HEK293T (cell line): Measurements from ENCODE around the gene LDOC1.
"Not testable (repeated sequence)": the region's sequence is repeated elsewhere in the genome, so short reads cannot be mapped to it uniquely, and the experiment has no call there.

Experiments
- CTCF ChIA-PET: fragments of 350-600 bp; formaldehyde crosslinking; extraction: SDS; loops from one replicate; lab custom pipeline; 2021; ENCODE audit warnings: antibody characterized with exemption, inconsistent platforms; lab: Yijun Ruan, JAX
- POLR2A ChIA-PET: fragments of 350-600 bp; formaldehyde crosslinking; extraction: SDS; loops from one replicate; lab custom pipeline; 2020; ENCODE audit warnings: antibody characterized with exemption, inconsistent platforms; lab: Yijun Ruan, JAX
- DNase-seq: peaks from one replicate; pipeline ENCODE4 v3.0.0; 2012; ENCODE audit warnings: mixed read lengths; ENCODE audit errors: extremely low spot score
- ARNT ChIP-seq: fragments of 450-650 bp; IDR thresholded peaks from 2 replicates; pipeline ENCODE4 v1.6.1; 2017; ENCODE audit warnings: mild to moderate bottlenecking
- BHLHE40 ChIP-seq: fragments of 450-650 bp; IDR thresholded peaks from 2 replicates; pipeline ENCODE4 v1.6.1; 2016; ENCODE audit warnings: mild to moderate bottlenecking, moderate library complexity, borderline replicate concordance
- CTBP1 ChIP-seq: fragments of 450-650 bp; IDR thresholded peaks from 2 replicates; pipeline ENCODE4 v1.6.1; 2016; ENCODE audit warnings: borderline replicate concordance
- ELF4 ChIP-seq: fragments of 450-650 bp; IDR thresholded peaks from 2 replicates; pipeline ENCODE4 v1.6.1; 2017; ENCODE audit warnings: antibody characterized with exemption
- FOXA1 ChIP-seq: fragments of 450-650 bp; IDR thresholded peaks from 2 replicates; pipeline ENCODE4 v1.6.1; 2016; ENCODE audit warnings: mild to moderate bottlenecking
- FOXK2 ChIP-seq: fragments of 450-650 bp; IDR thresholded peaks from 2 replicates; pipeline ENCODE4 v1.6.1; 2016; ENCODE audit warnings: mild to moderate bottlenecking
- FOXM1 ChIP-seq: fragments of 450-650 bp; IDR thresholded peaks from 2 replicates; pipeline ENCODE4 v1.6.1; 2017; ENCODE audit warnings: mild to moderate bottlenecking, borderline replicate concordance
- HDGF ChIP-seq: fragments of 450-650 bp; IDR thresholded peaks from 2 replicates; pipeline ENCODE4 v1.6.1; 2017; ENCODE audit warnings: antibody characterized with exemption, borderline replicate concordance
- L3MBTL2 ChIP-seq: fragments of 450-650 bp; conservative IDR thresholded peaks from 2 replicates; pipeline ENCODE4 v1.6.1; 2016; ENCODE audit warnings: mild to moderate bottlenecking
- LEF1 ChIP-seq: fragments of 450-650 bp; IDR thresholded peaks from 2 replicates; pipeline ENCODE4 v1.6.1; 2017; ENCODE audit warnings: mild to moderate bottlenecking, borderline replicate concordance
- NFRKB ChIP-seq: fragments of 450-650 bp; IDR thresholded peaks from 2 replicates; pipeline ENCODE4 v1.6.1; 2016; ENCODE audit warnings: mild to moderate bottlenecking, moderate library complexity
- PKNOX1 ChIP-seq: fragments of 450-650 bp; IDR thresholded peaks from 2 replicates; pipeline ENCODE4 v1.6.1; 2016
- SP1 ChIP-seq: fragments of 450-650 bp; IDR thresholded peaks from 2 replicates; pipeline ENCODE4 v1.6.1; 2017
- SUZ12 ChIP-seq: fragments of 450-650 bp; IDR thresholded peaks from 2 replicates; pipeline ENCODE4 v1.6.1; 2016; ENCODE audit warnings: mild to moderate bottlenecking
- TARDBP ChIP-seq: fragments of 450-650 bp; IDR thresholded peaks from 2 replicates; pipeline ENCODE4 v1.6.1; 2016
- ZNF384 ChIP-seq: fragments of 450-650 bp; IDR thresholded peaks from 2 replicates; pipeline ENCODE4 v1.6.1; 2016

The LDOC1 gene

GRCh38 chrX:141185366-141185765 lies 8.4 kb upstream of the LDOC1 start:
- POLR2A ChIA-PET: no interaction called here
- TF ChIP-seq FOXK2 (no peak), FOXA1 (no peak), HDGF (no peak), LEF1 (no peak), ELF4 (no peak)
- no peak for DNase-seq
- CTCF ChIA-PET: no interaction called here

DNA sequence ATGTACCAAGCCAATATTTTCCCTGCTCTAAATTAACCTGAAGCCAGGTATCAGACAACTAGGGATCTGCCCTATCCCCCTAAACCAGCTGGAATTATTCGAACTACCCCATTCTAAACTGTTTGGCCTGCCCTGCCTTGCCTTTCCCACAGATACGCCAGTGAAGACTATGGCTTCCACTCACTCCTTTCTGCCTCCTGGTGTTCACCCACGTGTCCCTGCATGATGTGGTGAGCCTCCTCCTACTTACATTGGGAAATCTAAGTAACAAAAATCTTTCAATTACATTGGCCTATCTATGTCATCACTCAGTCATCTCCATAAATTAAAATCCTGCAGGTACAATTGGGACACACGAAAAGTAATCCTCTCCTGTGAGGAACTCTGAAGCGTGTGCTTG lies 6.1 kb upstream of the LDOC1 start:
- POLR2A ChIA-PET: no interaction called here

GRCh38 chrX:141180851-141181250 lies 3.9 kb upstream of the LDOC1 start:
- TF ChIP-seq ELF4: no peak
- no peak for TF ChIP-seq LEF1
- TF ChIP-seq BHLHE40: no peak
- no peak for TF ChIP-seq CTBP1
- no peak for TF ChIP-seq SP1
- no peak for TF ChIP-seq TARDBP
- no peak for TF ChIP-seq HDGF
- POLR2A ChIA-PET: no interaction called here
- CTCF ChIA-PET: no interaction called here
- DNase-seq: no peak

More for the DNA sequence above, 6.1 kb upstream of the LDOC1 start:
- CTCF ChIA-PET: no interaction called here
- TF ChIP-seq PKNOX1: no peak
- no peak for TF ChIP-seq BHLHE40
- no peak for TF ChIP-seq FOXA1
- TF ChIP-seq FOXK2: no peak
- no peak for TF ChIP-seq CTBP1
- TF ChIP-seq L3MBTL2: no peak
- TF ChIP-seq ZNF384: no peak
- TF ChIP-seq ARNT: no peak
- DNase-seq: no peak

DNA sequence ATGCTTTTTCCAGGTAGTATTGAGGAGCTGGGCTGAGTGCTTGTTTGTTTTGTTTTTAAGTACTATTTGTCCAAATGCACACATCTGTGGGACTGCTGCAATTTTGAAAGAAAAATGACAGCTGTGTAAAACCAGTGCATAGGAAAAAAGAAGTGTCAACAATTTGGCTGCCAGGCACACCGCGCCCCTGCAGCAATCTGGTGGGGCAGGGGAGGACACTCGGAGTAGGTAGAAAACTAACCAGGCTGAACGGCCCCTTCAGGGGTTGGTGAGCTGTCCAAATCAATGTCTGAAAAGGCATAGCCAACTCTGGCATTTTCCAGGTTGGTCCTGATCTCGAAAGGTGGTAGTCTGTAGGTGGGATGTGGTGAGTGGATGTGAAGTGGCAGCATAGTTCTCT lies 1.1 kb downstream of the LDOC1 start:
- ChIA-PET CTCF (no interaction called here), POLR2A (no interaction called here)
- DNase-seq: no peak
- TF ChIP-seq SP1 (no peak), PKNOX1 (no peak), ZNF384 (no peak), LEF1 (no peak), SUZ12 (no peak), NFRKB (no peak), L3MBTL2 (no peak)

DNA sequence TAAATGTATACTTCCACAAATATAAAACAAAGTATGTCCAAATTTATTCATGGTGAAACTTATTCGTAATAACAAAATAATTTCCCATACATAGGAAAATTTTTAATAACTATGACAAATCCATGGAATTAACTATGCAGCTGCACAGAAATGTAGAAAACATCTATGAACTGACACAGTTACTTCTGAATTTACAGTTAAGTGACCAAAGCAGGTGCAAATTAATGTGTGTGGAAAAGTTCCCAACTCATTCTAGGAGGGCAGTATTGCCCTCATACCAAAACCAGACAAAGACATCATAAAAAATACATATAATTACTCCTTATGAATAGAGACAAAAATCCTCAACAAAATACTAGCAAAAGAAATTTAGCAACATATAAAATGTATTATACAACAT lies 12.5 kb downstream of the LDOC1 start:
- POLR2A ChIA-PET: no interaction called here

DNA sequence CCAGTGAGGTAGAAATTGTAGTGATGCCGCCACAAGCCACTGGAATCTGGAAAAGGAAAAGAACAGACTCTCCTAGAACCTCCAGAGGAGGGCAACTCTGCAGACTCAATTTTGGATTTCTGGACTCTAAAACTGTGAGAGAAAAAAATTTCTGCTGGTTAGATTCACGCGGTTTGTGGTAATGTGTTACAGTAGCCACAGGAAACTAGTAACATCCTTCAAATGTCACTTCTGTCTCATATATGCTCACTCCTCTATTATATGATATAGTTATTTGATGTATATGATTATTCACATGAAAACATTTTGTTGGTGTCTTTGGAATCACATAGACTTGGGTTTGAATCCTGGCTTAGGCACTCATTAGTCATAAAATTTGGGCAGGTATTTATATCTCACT lies 18.8 kb downstream of the LDOC1 start:
- no peak for DNase-seq
- TF ChIP-seq PKNOX1 (no peak), TARDBP (no peak), FOXK2 (no peak), LEF1 (no peak), SP1 (no peak), FOXA1 (no peak), BHLHE40 (no peak)
- ChIA-PET CTCF (no interaction called here), POLR2A (no interaction called here)

More for the DNA sequence above, 12.5 kb downstream of the LDOC1 start:
- CTCF ChIA-PET: no interaction called here
- DNase-seq: no peak
- no peak for TF ChIP-seq SP1
- no peak for TF ChIP-seq SUZ12
- no peak for TF ChIP-seq ZNF384
- no peak for TF ChIP-seq TARDBP
- no peak for TF ChIP-seq BHLHE40
- TF ChIP-seq FOXM1: no peak
- TF ChIP-seq HDGF: no peak
- no peak for TF ChIP-seq ARNT
- no peak for TF ChIP-seq LEF1
- TF ChIP-seq FOXA1: no peak
- TF ChIP-seq FOXK2: no peak
- TF ChIP-seq CTBP1: no peak
- no peak for TF ChIP-seq ELF4

GRCh38 chrX:141155231-141155630 lies 21.7 kb downstream of the LDOC1 start:
- CTCF ChIA-PET, DNase-seq, POLR2A ChIA-PET: not testable (repeated sequence)

DNA sequence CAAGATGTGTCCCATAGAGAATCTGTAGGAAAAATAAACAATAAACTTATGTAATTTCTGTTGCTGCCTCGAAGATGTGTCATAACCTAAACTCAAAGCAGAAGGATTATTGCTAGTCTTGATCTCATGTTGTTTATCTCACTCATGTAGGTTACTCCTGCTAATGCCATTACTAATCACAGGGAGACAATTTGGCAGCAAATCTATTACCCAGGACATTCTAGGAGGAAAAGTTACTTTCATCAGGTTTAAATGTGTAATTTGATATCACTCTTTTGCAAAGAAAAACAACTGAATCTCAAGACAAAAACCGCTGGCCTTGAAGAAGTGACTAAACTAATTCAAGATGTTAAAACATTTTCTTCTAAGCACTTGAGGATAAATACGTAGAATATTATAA lies 34.0 kb downstream of the LDOC1 start:
- POLR2A ChIA-PET: no interaction called here
- TF ChIP-seq ARNT (no peak), SUZ12 (no peak), ELF4 (no peak), BHLHE40 (no peak), FOXK2 (no peak), HDGF (no peak), LEF1 (no peak)
- CTCF ChIA-PET: no interaction called here
- DNase-seq: no peak
